Smooth muscle cell of bladder (primary cell): ENCODE data around the gene TSGA10. TPM values are rescaled to one million over a fixed set of nuclear protein-coding genes. Genes with fewer than 3 reads are reported as not detected.

Experiments
- total RNA-seq: library from RNA; depleted of rRNA; stranded (reverse); fragments of >200 nt; gene quantifications from 2 replicates; pipeline ENCODE4 v1.2.3, GENCODE V29; 2014

Gene TSGA10, protein sequence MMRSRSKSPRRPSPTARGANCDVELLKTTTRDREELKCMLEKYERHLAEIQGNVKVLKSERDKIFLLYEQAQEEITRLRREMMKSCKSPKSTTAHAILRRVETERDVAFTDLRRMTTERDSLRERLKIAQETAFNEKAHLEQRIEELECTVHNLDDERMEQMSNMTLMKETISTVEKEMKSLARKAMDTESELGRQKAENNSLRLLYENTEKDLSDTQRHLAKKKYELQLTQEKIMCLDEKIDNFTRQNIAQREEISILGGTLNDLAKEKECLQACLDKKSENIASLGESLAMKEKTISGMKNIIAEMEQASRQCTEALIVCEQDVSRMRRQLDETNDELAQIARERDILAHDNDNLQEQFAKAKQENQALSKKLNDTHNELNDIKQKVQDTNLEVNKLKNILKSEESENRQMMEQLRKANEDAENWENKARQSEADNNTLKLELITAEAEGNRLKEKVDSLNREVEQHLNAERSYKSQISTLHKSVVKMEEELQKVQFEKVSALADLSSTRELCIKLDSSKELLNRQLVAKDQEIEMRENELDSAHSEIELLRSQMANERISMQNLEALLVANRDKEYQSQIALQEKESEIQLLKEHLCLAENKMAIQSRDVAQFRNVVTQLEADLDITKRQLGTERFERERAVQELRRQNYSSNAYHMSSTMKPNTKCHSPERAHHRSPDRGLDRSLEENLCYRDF
- total RNA-seq, result 3.4 and 4.3 TPM in 2 replicates

DNA sequence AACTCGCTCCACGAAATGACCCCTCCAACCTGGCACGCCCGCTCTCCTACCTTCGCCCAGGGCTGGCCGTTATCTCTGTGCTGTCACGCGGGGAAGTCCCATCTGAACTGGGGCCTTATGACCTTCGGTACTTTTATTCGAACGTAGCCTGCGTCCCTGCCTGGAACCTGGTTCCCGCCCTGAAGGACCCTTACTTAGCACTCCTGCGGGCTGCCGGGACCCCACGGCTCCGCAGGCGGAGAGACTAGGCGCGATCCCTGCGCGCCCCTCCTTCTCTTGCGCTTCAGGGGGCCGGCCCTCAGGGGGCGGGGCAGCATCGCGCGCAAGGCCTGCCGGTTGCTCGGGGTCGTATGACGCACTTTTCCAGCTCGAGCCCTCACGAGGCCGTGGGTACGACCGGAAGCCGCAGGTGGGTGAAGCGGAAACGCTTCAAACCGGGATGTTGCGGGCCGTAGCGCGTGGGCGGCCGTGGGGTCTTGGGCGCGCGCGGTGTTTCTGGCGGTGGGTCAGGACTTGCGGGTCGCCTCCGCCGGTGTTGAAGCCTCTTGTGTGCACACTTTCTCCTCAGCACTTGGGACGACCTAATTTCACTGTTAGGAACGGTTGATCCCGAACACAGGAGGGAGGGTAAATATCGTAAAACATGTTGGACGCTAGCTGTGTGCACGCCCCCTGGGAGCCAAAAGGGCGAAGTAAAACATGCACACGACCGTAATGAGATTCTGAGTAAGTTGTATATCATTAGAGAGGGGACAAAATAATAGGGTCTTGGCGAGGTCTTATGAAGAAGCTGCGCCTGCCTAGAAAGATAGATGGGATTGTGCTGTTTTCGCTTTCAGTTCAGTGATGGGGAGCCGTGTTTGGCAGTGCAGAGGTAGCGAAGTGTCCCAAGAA lies at the start of gene TSGA10, which contains the start of gene LIPT1:
Gene TSGA10 (minus strand): TSS at position 300 of the 894 bp plus-strand sequence. CDS start 45,503 bp downstream, outside the sequence.
Gene LIPT1 (plus strand): TSS at position 325 of the 894 bp plus-strand sequence. CDS start 6,991 bp downstream, outside the sequence.

DNA sequence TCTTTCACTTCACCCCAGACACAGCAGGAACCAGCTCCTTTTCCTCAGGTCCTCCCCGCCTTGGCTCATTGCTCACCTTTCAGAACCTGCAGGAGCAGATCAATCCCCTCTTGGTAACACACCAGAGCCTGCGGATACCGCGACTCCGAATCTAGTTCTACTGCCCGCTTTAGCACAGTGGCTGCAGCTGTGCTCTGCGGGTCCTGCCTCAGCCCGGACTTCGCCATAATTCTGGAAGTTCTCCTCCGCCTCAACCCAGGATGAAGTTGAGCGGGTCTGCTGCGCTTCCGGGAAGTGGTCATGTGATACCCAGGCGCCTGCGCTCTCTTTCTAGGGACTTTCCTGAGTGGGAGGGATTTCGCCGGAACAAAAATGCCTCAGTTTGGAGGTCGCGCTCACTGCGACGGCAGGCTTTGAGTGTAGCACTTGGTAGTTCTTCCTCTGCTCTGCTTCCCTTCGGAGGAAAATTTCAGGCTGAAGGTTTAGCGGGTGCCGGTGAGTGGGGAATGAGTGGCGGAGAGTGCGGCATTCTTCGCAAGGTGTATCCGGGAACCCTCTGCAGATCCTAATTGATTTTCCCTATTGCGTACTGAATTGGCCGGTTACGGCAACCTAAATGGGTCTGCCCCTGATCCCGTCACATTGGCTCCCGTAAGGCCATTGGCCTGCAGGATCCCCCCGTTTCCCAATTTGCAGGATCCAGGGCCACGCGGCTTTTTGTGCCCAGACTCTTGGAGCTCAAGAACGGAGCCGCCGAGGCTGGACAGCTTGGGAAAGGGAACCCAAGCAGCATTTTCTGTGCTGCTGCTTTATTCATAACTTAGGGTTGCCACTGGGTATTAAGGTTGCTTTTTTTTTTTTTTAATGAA lies 26.2 kb upstream of the TSGA10 start, which contains the start of the genes MITD1 and MRPL30:
Gene MITD1 (minus strand): TSS at position 304 of the 869 bp plus-strand sequence. CDS start 77 bp downstream, at position 227.
Gene MRPL30 (plus strand): TSS at position 430 of the 869 bp plus-strand sequence. CDS start 5,020 bp downstream, outside the sequence.

GRCh38 chr2:99141110-99142108 lies 13.3 kb downstream of the TSGA10 start, which contains the start of gene C2orf15:
Gene C2orf15 (plus strand): TSS chr2:99141707. CDS start chr2:99150559, 8,852 bp downstream.

Other genes with a start within 250 kb of the TSGA10 start
- gene CRACDL, start 218.7 kb downstream of the TSGA10 start, total RNA-seq, result under 0.01 TPM in 1 of 2 replicates, not detected in the other
- 0.09 TPM in 1 of 2 replicates, not detected in the other for gene C2orf15, start 13.2 kb downstream of the TSGA10 start, total RNA-seq
- gene LIPT1, start within 50 bp of the TSGA10 start, total RNA-seq, result 4.6 and 6.2 TPM in 2 replicates
- 22.2 and 25.7 TPM in 2 replicates for gene MITD1, start 26.1 kb upstream of the TSGA10 start, total RNA-seq
- gene MRPL30, start 26.2 kb upstream of the TSGA10 start, total RNA-seq, result 28.4 and 38.1 TPM in 2 replicates
- not detected in 2 replicates for gene LYG2, start 100.7 kb upstream of the TSGA10 start, total RNA-seq
- 0.18 and 0.43 TPM in 2 replicates for gene LYG1, start 146.3 kb upstream of the TSGA10 start, total RNA-seq
- 38.9 and 45.1 TPM in 2 replicates for gene TXNDC9, start 181.4 kb upstream of the TSGA10 start, total RNA-seq
- 13.8 and 20.6 TPM in 2 replicates for gene EIF5B, start 182.4 kb upstream of the TSGA10 start, total RNA-seq